H9 (cell line): ENCODE data around the gene MORF4L1. TPM values are rescaled to one million over a fixed set of nuclear protein-coding genes. Genes with fewer than 3 reads are reported as not detected.
"Not testable (repeated sequence)": the region's sequence is repeated elsewhere in the genome, so short reads cannot be mapped to it uniquely, and the experiment has no call there.

Source experiments
- DNase-seq: peaks from one replicate; pipeline ENCODE4 v3.0.0-alpha.2; 2017
- H2AFZ ChIP-seq: one replicate; pipeline ENCODE4 v1.6.1; 2013; ENCODE audit warnings: mild to moderate bottlenecking, low read length, control low read depth, moderate library complexity
- H2AK5ac ChIP-seq: 2 replicates; pipeline ENCODE4 v1.6.1; 2013; ENCODE audit warnings: low read length, control low read depth, mixed read lengths; ENCODE audit not compliant: insufficient read length
- H2BK120ac ChIP-seq: one replicate; pipeline ENCODE4 v1.6.1; 2013; ENCODE audit warnings: low read depth, mild to moderate bottlenecking, low read length, control low read depth, inconsistent platforms; ENCODE audit not compliant: poor library complexity, severe bottlenecking
- H2BK12ac ChIP-seq: 2 replicates; pipeline ENCODE4 v1.6.1; 2013; ENCODE audit warnings: low read length, control low read depth, mixed read lengths, low read depth; ENCODE audit not compliant: insufficient read length
- H2BK15ac ChIP-seq: 2 replicates; pipeline ENCODE4 v1.6.1; 2013; ENCODE audit warnings: low read depth, low read length, control low read depth
- H2BK20ac ChIP-seq: one replicate; pipeline ENCODE4 v1.6.1; 2013; ENCODE audit warnings: low read depth, mild to moderate bottlenecking, low read length, control low read depth, inconsistent platforms; ENCODE audit not compliant: poor library complexity, severe bottlenecking
- H2BK5ac ChIP-seq: 2 replicates; pipeline ENCODE4 v1.6.1; 2013; ENCODE audit warnings: low read length, control low read depth, mixed read lengths; ENCODE audit not compliant: insufficient read length
- H3K14ac ChIP-seq: 2 replicates; pipeline ENCODE4 v1.6.1; 2013; ENCODE audit warnings: low read length, control low read depth; ENCODE audit not compliant: insufficient read depth
- H3K18ac ChIP-seq: 2 replicates; pipeline ENCODE4 v1.6.1; 2013; ENCODE audit warnings: low read depth, mild to moderate bottlenecking, mixed read lengths, low read length, control low read depth; ENCODE audit not compliant: insufficient read length
- H3K23ac ChIP-seq: 2 replicates; pipeline ENCODE4 v1.6.1; 2013; ENCODE audit warnings: low read length, control low read depth, mixed read lengths, low read depth; ENCODE audit not compliant: insufficient read length
- H3K23me2 ChIP-seq: 2 replicates; pipeline ENCODE4 v1.6.1; 2013; ENCODE audit warnings: low read depth, mild to moderate bottlenecking, mixed read lengths, low read length, control low read depth; ENCODE audit not compliant: insufficient read length, poor library complexity, severe bottlenecking
- H3K27ac ChIP-seq: 2 replicates; pipeline ENCODE4 v1.5.1; 2013; ENCODE audit warnings: low read length, control low read depth, mixed read lengths, low read depth; ENCODE audit not compliant: insufficient read length
- H3K27me3 ChIP-seq: 2 replicates; pipeline ENCODE4 v1.6.1; 2013; ENCODE audit warnings: low read length, control low read depth, inconsistent platforms; ENCODE audit not compliant: insufficient read depth
- H3K4ac ChIP-seq: 2 replicates; pipeline ENCODE4 v1.6.1; 2013; ENCODE audit warnings: low read depth, mild to moderate bottlenecking, control low read depth, inconsistent platforms, low read length, moderate library complexity
- H3K4me1 ChIP-seq: 2 replicates; pipeline ENCODE4 v1.6.1; 2013; ENCODE audit warnings: low read length, control low read depth, inconsistent platforms; ENCODE audit not compliant: insufficient read depth
- H3K4me2 ChIP-seq: 2 replicates; pipeline ENCODE4 v1.6.1; 2013; ENCODE audit warnings: low read length, control low read depth, mixed read lengths; ENCODE audit not compliant: insufficient read length, insufficient read depth
- H3K56ac ChIP-seq: 2 replicates; pipeline ENCODE4 v1.6.1; 2013; ENCODE audit warnings: low read depth, mild to moderate bottlenecking, mixed read lengths, low read length, control low read depth; ENCODE audit not compliant: insufficient read length
- H3K79me1 ChIP-seq: 2 replicates; pipeline ENCODE4 v1.6.1; 2013; ENCODE audit warnings: low read depth, mild to moderate bottlenecking, moderate library complexity, low read length, control low read depth, inconsistent platforms; ENCODE audit not compliant: insufficient read depth, poor library complexity, severe bottlenecking
- H3K79me2 ChIP-seq: 2 replicates; pipeline ENCODE4 v1.6.1; 2013; ENCODE audit warnings: low read length, control low read depth, inconsistent platforms; ENCODE audit not compliant: insufficient read depth
- H3K9ac ChIP-seq: 2 replicates; pipeline ENCODE4 v1.6.1; 2013; ENCODE audit warnings: low read length, control low read depth, mixed read lengths; ENCODE audit not compliant: insufficient read length; ENCODE audit errors: extremely low read depth
- H3K9me3 ChIP-seq: one replicate; pipeline ENCODE4 v1.6.1; 2013; ENCODE audit warnings: low read depth, low read length, inconsistent platforms; ENCODE audit not compliant: control insufficient read depth
- H3T11ph ChIP-seq: one replicate; pipeline ENCODE4 v1.6.1; 2013; ENCODE audit warnings: mild to moderate bottlenecking, low read length, control low read depth, inconsistent platforms
- H4K20me1 ChIP-seq: one replicate; pipeline ENCODE4 v1.6.1; 2013; ENCODE audit not compliant: control insufficient read depth, insufficient read length, insufficient read depth
- H4K5ac ChIP-seq: 2 replicates; pipeline ENCODE4 v1.6.1; 2013; ENCODE audit warnings: low read depth, mild to moderate bottlenecking, mixed read lengths, low read length, control low read depth; ENCODE audit not compliant: insufficient read length
- H4K8ac ChIP-seq: replicated peaks from 2 replicates; pipeline ENCODE4 v1.6.1; 2013; ENCODE audit warnings: low read length, control low read depth, mixed read lengths, low read depth; ENCODE audit not compliant: insufficient read length
- H4K91ac ChIP-seq: 2 replicates; pipeline ENCODE4 v1.6.1; 2013; ENCODE audit warnings: low read depth, mild to moderate bottlenecking, moderate library complexity, mixed read lengths, low read length, control low read depth; ENCODE audit not compliant: insufficient read length
- H3K27ac Mint-ChIP-seq, 3 experiments: 2 replicates in 2 of 3; 3 replicates in 1 of 3; pipeline ENCODE4 v1.8.0; 2020 to 2021; ENCODE audit warnings: mixed read lengths in 3 of 3, mild to moderate bottlenecking in 1 of 3, moderate library complexity in 1 of 3
- H3K27me3 Mint-ChIP-seq: 2 replicates; pipeline ENCODE4 v1.8.0; 2021; ENCODE audit warnings: low read depth, mild to moderate bottlenecking, moderate library complexity, mixed read lengths
- H3K36me3 Mint-ChIP-seq, 3 experiments: 2 replicates in 2 of 3; 3 replicates in 1 of 3; pipeline ENCODE4 v1.8.0; 2020 to 2021; ENCODE audit warnings: low read depth in 3 of 3, mixed read lengths in 3 of 3; ENCODE audit not compliant: insufficient read depth in 1 of 3
- H3K4me1 Mint-ChIP-seq, 2 experiments: 2 replicates each; pipeline ENCODE4 v1.8.0; 2020; ENCODE audit warnings: mixed read lengths in 2 of 2
- H3K4me3 Mint-ChIP-seq, 2 experiments: 2 replicates in 1 of 2; 3 replicates in 1 of 2; pipeline ENCODE4 v1.8.0; 2020 to 2021; ENCODE audit warnings: mild to moderate bottlenecking in 2 of 2, mixed read lengths in 2 of 2, moderate library complexity in 1 of 2
- H3K9me3 Mint-ChIP-seq, 2 experiments: 2 replicates in 1 of 2; 3 replicates in 1 of 2; pipeline ENCODE4 v1.8.0; 2020; ENCODE audit warnings: mild to moderate bottlenecking in 2 of 2, mixed read lengths in 2 of 2, moderate library complexity in 1 of 2
- whole genome bisulfite sequencing: extraction: QIAGEN DNeasy Blood & Tissue Kit; methylation state at CpG from one replicate; pipeline ENCODE4 v1.1.7; 2013; ENCODE audit warnings: missing lambda C conversion rate, low lambda C conversion rate, mixed read lengths; ENCODE audit not compliant: insufficient read length; ENCODE audit errors: extremely low coverage; 5-methylcytosine and 5-hydroxymethylcytosine counted together
- total RNA-seq: library from RNA; stranded (reverse); gene quantifications from 2 replicates; pipeline ENCODE4 v1.2.1, GENCODE V29; 2021
- TF ChIP-seq, protein P1 (sequence below): fragments of 200-600 bp; sonication (generic); conservative IDR thresholded peaks from 3 replicates; pipeline ENCODE4 v1.8.0; 2021; ENCODE audit warnings: antibody characterized with exemption, mild to moderate bottlenecking

The MORF4L1 gene
- total RNA-seq, 1 experiment from 2014 or later: 544 TPM

- no peaks in the 10 kb centered on the region for H4K20me1 ChIP-seq
- H3K4me3 Mint-ChIP-seq: no peak overlapping the region
- peaks cover 1% of the 10 kb centered on the region; the same call in 1 of the 2 replicates for H3K27me3 Mint-ChIP-seq
- H2BK12ac ChIP-seq: no peak overlapping the region
- H3K36me3 Mint-ChIP-seq: no peaks in the 10 kb centered on the region
- no CpG with 5 or more reads among the region's 3 CpGs for WGBS
- TF ChIP-seq, protein P1, sequence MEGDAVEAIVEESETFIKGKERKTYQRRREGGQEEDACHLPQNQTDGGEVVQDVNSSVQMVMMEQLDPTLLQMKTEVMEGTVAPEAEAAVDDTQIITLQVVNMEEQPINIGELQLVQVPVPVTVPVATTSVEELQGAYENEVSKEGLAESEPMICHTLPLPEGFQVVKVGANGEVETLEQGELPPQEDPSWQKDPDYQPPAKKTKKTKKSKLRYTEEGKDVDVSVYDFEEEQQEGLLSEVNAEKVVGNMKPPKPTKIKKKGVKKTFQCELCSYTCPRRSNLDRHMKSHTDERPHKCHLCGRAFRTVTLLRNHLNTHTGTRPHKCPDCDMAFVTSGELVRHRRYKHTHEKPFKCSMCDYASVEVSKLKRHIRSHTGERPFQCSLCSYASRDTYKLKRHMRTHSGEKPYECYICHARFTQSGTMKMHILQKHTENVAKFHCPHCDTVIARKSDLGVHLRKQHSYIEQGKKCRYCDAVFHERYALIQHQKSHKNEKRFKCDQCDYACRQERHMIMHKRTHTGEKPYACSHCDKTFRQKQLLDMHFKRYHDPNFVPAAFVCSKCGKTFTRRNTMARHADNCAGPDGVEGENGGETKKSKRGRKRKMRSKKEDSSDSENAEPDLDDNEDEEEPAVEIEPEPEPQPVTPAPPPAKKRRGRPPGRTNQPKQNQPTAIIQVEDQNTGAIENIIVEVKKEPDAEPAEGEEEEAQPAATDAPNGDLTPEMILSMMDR: no peak
- no peak overlapping the region for H3K27ac ChIP-seq
- no peaks in the 10 kb centered on the region for H3K23me2 ChIP-seq
- H3K27ac Mint-ChIP-seq: no peak overlapping the region
- no peak overlapping the region for H3K4ac ChIP-seq
- no peak overlapping the region for H3K4me2 ChIP-seq
- no peak overlapping the region for H3T11ph ChIP-seq
- H3K9me3 ChIP-seq: no peaks in the 10 kb centered on the region
- peaks cover 2 to 7% of the 10 kb centered on the region in 2 experiments; a peak in 3 of 4 replicates for H3K4me1 Mint-ChIP-seq
- H3K23ac ChIP-seq: no peak overlapping the region
- no peak overlapping the region for H2AFZ ChIP-seq
- H3K56ac ChIP-seq: no peak overlapping the region
- no peaks in the 10 kb centered on the region for H3K9me3 Mint-ChIP-seq
- no peak overlapping the region for H2BK15ac ChIP-seq
- no peak overlapping the region for H2AK5ac ChIP-seq
- no peak overlapping the region for H4K5ac ChIP-seq
- H4K8ac ChIP-seq: no peak overlapping the region
- H2BK120ac ChIP-seq: no peak overlapping the region
- H3K4me1 ChIP-seq: no peaks in the 10 kb centered on the region
- H2BK5ac ChIP-seq: no peak overlapping the region
- no peak overlapping the region for H4K91ac ChIP-seq
- no peaks in the 10 kb centered on the region for H3K79me2 ChIP-seq
- H3K27me3 ChIP-seq: no peaks in the 10 kb centered on the region
- no peak overlapping the region for H3K14ac ChIP-seq
- no peak overlapping the region for H3K18ac ChIP-seq
- H3K79me1 ChIP-seq: no peaks in the 10 kb centered on the region
- DNase-seq: no peak
- H2BK20ac ChIP-seq: no peak overlapping the region
- no peak overlapping the region for H3K9ac ChIP-seq
Observed at GRCh38 chr15:78838489-78838888, 34.2 kb upstream of the MORF4L1 start.

GRCh38 chr15:78839151-78839550 is 33.5 kb upstream of the MORF4L1 start:
- not testable (repeated sequence) for H2BK15ac ChIP-seq, H4K20me1 ChIP-seq, H3K4me1 ChIP-seq, H3K27ac Mint-ChIP-seq, H3K4me2 ChIP-seq, H2BK120ac ChIP-seq, H3K9me3 ChIP-seq, H3K4me3 Mint-ChIP-seq, H3K9me3 Mint-ChIP-seq, H3K79me2 ChIP-seq, H3K14ac ChIP-seq, H3K79me1 ChIP-seq, H3K18ac ChIP-seq, H2BK12ac ChIP-seq, H3K56ac ChIP-seq, H3K27ac ChIP-seq, H3K27me3 Mint-ChIP-seq, H3K9ac ChIP-seq, H3K4ac ChIP-seq, H4K8ac ChIP-seq, H2AK5ac ChIP-seq, H4K91ac ChIP-seq, H2BK5ac ChIP-seq, H3K27me3 ChIP-seq, H3K4me1 Mint-ChIP-seq, H4K5ac ChIP-seq, H3K23ac ChIP-seq, H3T11ph ChIP-seq, H2AFZ ChIP-seq, H3K23me2 ChIP-seq, H2BK20ac ChIP-seq, H3K36me3 Mint-ChIP-seq, DNase-seq
- WGBS: no CpG with 5 or more reads among the region's 6 CpGs
